Activated naive CD4-positive, alpha-beta T cell treated with anti-CD3 and anti-CD28 coated beads, Interleukin-2, amount 10 ng/mL, durations not matched to agents 7 days and 5 days (primary cell): ENCODE measurements around the gene TMOD2.

Experiments used
- CTCF ChIA-PET: fragments of 350-600 bp; sonication (Branson Sonifier 250); formaldehyde crosslinking; loops from one replicate; lab custom pipeline; 2021; ENCODE audit warnings: antibody characterized with exemption; lab: Charles Lee
- DNase-seq: peaks from one replicate; pipeline ENCODE4 v3.0.0-alpha.2; 2020
- H3K27ac Mint-ChIP-seq: one replicate; pipeline ENCODE4 v1.8.0; 2021; ENCODE audit warnings: mild to moderate bottlenecking, moderate library complexity, mixed read lengths
- H3K27me3 Mint-ChIP-seq: one replicate; pipeline ENCODE4 v1.8.0; 2021; ENCODE audit warnings: mild to moderate bottlenecking, mixed read lengths
- H3K36me3 Mint-ChIP-seq: one replicate; pipeline ENCODE4 v1.8.0; 2021; ENCODE audit warnings: mixed read lengths
- H3K4me1 Mint-ChIP-seq: one replicate; pipeline ENCODE4 v1.8.0; 2021; ENCODE audit warnings: mixed read lengths
- H3K4me3 Mint-ChIP-seq: one replicate; pipeline ENCODE4 v1.8.0; 2021; ENCODE audit warnings: mild to moderate bottlenecking, moderate library complexity, mixed read lengths
- H3K9me3 Mint-ChIP-seq: one replicate; pipeline ENCODE4 v1.8.0; 2021; ENCODE audit warnings: mixed read lengths

TMOD2 gene

GRCh38 chr15:51848811-51849210, 97.4 kb downstream of the TMOD2 start:
- DNase-seq = no peak
- H3K27ac Mint-ChIP-seq = no peak overlapping the region
- CTCF ChIA-PET = no interaction called here
- H3K4me1 Mint-ChIP-seq = peaks cover 39% of the 10 kb centered on the region
- no peaks in the 10 kb centered on the region for H3K27me3 Mint-ChIP-seq
- H3K9me3 Mint-ChIP-seq = no peaks in the 10 kb centered on the region
- H3K36me3 Mint-ChIP-seq = peaks cover 10% of the 10 kb centered on the region
- H3K4me3 Mint-ChIP-seq = no peak overlapping the region

GRCh38 chr15:51849860-51850259, 98.5 kb downstream of the TMOD2 start:
- Mint-ChIP-seq H3K4me3 (no peak overlapping the region), H3K27me3 (no peaks in the 10 kb centered on the region), H3K9me3 (no peaks in the 10 kb centered on the region), H3K36me3 (peaks cover 10% of the 10 kb centered on the region), H3K27ac (no peak overlapping the region), H3K4me1 (peaks cover 37% of the 10 kb centered on the region)
- no peak for DNase-seq
- CTCF ChIA-PET = no interaction called here

- CTCF ChIA-PET = no interaction called here
Measured at GRCh38 chr15:51853998-51854397, 102.6 kb downstream of the TMOD2 start.

GRCh38 chr15:51855612-51856011, 104.2 kb downstream of the TMOD2 start:
- peaks cover 9% of the 10 kb centered on the region for H3K4me1 Mint-ChIP-seq
- no peaks in the 10 kb centered on the region for H3K27me3 Mint-ChIP-seq
- peaks cover 19% of the 10 kb centered on the region for H3K36me3 Mint-ChIP-seq
- CTCF ChIA-PET = no interaction called here
- no peaks in the 10 kb centered on the region for H3K9me3 Mint-ChIP-seq
- no peak overlapping the region for H3K27ac Mint-ChIP-seq
- DNase-seq = no peak
- H3K4me3 Mint-ChIP-seq = no peak overlapping the region

More at GRCh38 chr15:51853998-51854397, 102.6 kb downstream of the TMOD2 start:
- H3K4me3 Mint-ChIP-seq = no peak overlapping the region
- DNase-seq = no peak
- H3K27me3 Mint-ChIP-seq = no peaks in the 10 kb centered on the region
- H3K4me1 Mint-ChIP-seq = peaks cover 11% of the 10 kb centered on the region
- no peaks in the 10 kb centered on the region for H3K9me3 Mint-ChIP-seq
- H3K27ac Mint-ChIP-seq = no peak overlapping the region
- H3K36me3 Mint-ChIP-seq = peaks cover 13% of the 10 kb centered on the region

- H3K9me3 Mint-ChIP-seq = no peaks in the 10 kb centered on the region
- no peak for DNase-seq
- H3K27me3 Mint-ChIP-seq = no peaks in the 10 kb centered on the region
- CTCF ChIA-PET = no interaction called here
- peaks cover 16% of the 10 kb centered on the region for H3K4me1 Mint-ChIP-seq
- H3K27ac Mint-ChIP-seq = no peak overlapping the region
- H3K36me3 Mint-ChIP-seq = peaks cover 22% of the 10 kb centered on the region
- H3K4me3 Mint-ChIP-seq = no peak overlapping the region
Measured at GRCh38 chr15:51856714-51857380, 105.5 kb downstream of the TMOD2 start.

- H3K36me3 Mint-ChIP-seq = peaks cover 47% of the 10 kb centered on the region
- peak overlapping the region; percentile 54 for H3K4me3 Mint-ChIP-seq
- no peaks in the 10 kb centered on the region for H3K27me3 Mint-ChIP-seq
- no peaks in the 10 kb centered on the region for H3K9me3 Mint-ChIP-seq
- peaks cover 42% of the 10 kb centered on the region for H3K4me1 Mint-ChIP-seq
- CTCF ChIA-PET = no interaction called here
- H3K27ac Mint-ChIP-seq = peak overlapping the region; percentile 83
- DNase-seq = peak; percentile 74
Measured at GRCh38 chr15:51861557-51862359, 110.4 kb downstream of the TMOD2 start.

- DNase-seq = no peak
- Mint-ChIP-seq H3K36me3 (peaks cover 51% of the 10 kb centered on the region), H3K4me1 (peaks cover 42% of the 10 kb centered on the region), H3K9me3 (no peaks in the 10 kb centered on the region), H3K27me3 (no peaks in the 10 kb centered on the region), H3K27ac (no peak overlapping the region), H3K4me3 (no peak overlapping the region)
- CTCF ChIA-PET = interaction anchor here (1.3 kb wide), 1 partner anchor 25 kb away, joined by 3 read pairs; no protein-coding TSS in a partner anchor
Measured at GRCh38 chr15:51863131-51863530, 111.7 kb downstream of the TMOD2 start.

GRCh38 chr15:51864408-51865056, 113.1 kb downstream of the TMOD2 start:
- peaks cover 54% of the 10 kb centered on the region for H3K36me3 Mint-ChIP-seq
- no peak overlapping the region for H3K27ac Mint-ChIP-seq
- H3K27me3 Mint-ChIP-seq = no peaks in the 10 kb centered on the region
- no peak for DNase-seq
- peaks cover 42% of the 10 kb centered on the region for H3K4me1 Mint-ChIP-seq
- no peak overlapping the region for H3K4me3 Mint-ChIP-seq
- no peaks in the 10 kb centered on the region for H3K9me3 Mint-ChIP-seq
- CTCF ChIA-PET = no interaction called here

GRCh38 chr15:51865317-51865716, 113.9 kb downstream of the TMOD2 start:
- Mint-ChIP-seq H3K27me3 (no peaks in the 10 kb centered on the region), H3K9me3 (no peaks in the 10 kb centered on the region), H3K36me3 (peaks cover 51% of the 10 kb centered on the region), H3K4me1 (peaks cover 38% of the 10 kb centered on the region), H3K27ac (no peak overlapping the region), H3K4me3 (no peak overlapping the region)
- CTCF ChIA-PET = no interaction called here
- DNase-seq = no peak
